GM18505 (cell line): ENCODE data around the gene STK39.
A peak's percentile ranks its signal among the peaks of the same experiment; 100 is the strongest.

Source experiments
- ATAC-seq: cut with Tn5 transposase; IDR thresholded peaks from one replicate; pipeline ENCODE4 v1.9.1; 2021; ENCODE audit not compliant: unreplicated experiment
- POLR2A ChIP-seq: IDR thresholded peaks from 4 replicates; pipeline ENCODE4 v1.6.1; 2011; ENCODE audit warnings: borderline replicate concordance; ENCODE audit not compliant: insufficient read depth, insufficient read length; ENCODE audit errors: extremely low read depth

Gene STK39

DNA sequence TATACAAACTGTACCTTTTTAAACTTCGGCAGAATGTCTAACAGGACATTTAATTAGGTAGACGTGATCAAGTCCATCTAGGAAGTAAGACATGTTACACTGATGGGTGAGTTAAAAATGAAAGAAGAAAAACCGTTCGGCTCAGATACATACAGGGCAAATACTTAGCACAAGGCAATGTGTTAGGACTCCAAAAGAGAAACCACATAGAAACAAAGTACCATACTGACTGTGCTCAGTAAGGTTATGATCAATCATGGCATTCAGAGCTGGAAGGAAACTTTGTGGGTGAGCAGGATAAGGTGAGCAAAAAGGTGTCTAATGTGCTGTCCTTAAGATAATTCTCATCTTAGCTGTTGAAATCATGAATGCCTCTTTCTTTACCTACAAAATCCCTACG, 211.9 kb downstream of the STK39 start:
- no peak for TF ChIP-seq POLR2A
- peak; percentile 41 for ATAC-seq

DNA sequence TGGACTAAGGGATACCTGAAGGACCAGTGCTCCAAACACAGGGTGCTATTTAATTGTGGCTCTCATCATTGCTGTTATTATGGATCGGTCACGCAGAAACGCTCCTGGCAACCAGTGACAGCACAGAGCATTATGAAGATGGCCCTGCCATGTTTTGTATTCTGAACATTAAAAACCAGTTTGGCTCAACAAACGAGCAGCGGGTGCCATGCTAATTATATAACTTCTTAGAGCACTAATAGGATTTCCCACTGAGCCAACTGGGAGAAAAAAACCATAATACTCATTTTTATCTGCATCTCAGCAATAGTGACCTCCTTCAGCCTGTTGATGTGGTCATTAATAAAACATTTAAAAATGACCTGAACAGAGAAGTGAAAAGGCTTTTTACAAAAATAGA, 212.8 kb downstream of the STK39 start:
- no peak for TF ChIP-seq POLR2A
- ATAC-seq: no peak

DNA sequence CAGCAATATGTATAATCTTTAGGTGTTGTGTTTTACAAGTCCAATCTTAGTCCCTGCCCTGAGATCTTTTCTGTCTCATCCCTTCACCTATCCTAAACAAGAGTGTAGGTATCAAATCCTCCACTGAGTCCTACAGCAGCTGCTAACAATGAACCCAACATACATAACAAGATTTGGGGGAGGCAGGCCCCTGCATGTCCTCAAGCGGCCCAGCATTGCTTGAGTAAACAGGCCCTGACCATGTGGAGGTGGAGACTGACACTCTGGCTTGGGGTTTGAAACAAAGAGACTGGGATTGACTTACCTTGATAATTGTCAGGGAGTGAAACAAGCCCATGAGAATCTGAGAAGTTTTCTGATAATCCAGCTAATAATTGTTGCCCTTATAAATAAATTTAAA, 213.4 kb downstream of the STK39 start:
- TF ChIP-seq POLR2A: no peak
- no peak for ATAC-seq

DNA sequence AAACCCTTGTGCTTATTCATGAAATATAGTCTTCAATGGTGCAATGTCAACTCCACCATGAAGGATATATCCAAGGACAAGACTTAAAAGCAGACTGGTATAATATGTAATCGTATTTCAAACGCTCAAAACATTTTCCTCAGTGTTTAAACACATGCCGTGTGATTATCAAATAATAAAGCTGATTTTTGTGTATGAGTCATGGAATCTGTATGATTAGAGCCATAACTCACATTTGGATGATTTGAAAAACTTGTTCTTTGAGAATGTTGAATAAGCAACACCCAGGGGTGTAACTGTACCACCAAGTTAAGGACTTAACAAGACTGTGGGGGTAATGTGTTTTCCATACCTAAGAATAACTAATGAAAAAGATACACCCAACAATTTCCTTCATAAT, 215.3 kb downstream of the STK39 start:
- no peak for ATAC-seq
- TF ChIP-seq POLR2A: no peak

DNA sequence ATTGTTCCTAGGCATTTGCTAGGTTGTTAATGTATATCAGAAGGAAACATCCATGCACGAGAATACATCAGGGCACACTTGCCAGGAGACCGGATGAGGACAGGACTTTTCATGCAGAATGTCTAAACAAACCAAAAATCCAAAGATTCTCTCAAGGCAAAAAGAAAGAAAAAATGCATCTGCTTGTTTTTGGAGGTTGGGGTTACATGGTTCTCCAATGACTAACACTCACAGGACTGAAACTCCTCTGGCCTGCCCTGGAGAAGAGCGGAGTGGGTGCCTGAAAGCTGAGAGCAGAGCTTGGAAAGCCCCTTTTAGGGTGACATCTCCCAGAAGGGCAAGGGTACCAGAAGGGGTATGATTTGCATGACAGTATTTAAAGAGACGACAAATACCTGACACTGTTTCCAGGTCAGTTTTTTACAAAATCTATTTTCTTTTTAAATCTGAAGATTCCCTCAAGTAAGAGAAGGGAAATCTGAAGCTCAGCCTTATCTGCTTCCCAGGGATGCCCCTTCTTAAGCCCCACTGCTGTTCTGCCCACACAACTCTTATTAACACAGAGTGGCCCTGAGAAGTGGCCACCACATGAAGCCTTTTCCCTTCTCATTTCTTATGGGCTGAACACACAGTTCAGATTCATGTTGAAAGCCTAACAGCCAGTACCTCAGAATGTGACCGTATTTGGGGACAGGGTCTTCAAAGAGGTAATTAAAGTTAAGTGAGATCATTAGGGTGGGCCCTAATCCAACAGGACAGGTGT, 216.4 kb downstream of the STK39 start:
- ATAC-seq: peak; percentile 89
- TF ChIP-seq POLR2A: no peak

DNA sequence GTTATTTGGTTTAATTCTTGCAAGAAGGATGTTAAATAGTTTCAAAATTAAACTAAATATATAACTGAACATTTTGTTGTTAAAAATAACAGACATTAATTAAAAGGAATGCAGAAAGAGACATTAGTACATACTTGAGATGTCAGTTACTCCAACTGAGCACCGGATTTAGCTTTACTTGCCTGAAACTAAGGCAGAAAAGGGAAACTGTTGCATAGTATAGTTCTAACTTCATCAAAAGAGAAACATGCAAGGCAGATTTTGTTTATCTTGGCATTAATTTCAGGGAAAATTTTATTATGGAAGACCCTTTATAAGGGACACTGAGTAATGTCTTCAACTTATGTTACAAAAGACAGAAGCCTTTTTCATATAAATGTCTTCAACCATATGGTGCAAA, 218.3 kb downstream of the STK39 start:
- TF ChIP-seq POLR2A: no peak
- no peak for ATAC-seq

DNA sequence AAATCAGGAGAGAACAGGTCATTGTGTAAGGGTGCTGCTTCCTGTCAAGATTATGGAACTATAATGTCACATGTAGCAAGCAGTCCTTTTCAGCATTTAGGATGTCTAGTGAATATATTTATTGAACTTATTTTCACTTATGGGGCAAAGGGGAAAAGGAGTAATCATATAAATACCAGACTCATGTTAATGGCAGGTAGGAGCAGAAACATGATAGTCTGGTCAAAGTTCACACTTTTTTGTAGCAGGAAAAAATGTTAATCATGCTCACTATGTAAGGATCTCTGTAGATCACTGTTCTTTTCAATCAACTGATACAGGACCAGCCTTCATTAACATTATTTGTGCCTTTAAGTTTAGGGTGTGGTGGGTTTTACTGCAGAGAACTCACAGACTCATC, 219.0 kb downstream of the STK39 start:
- ATAC-seq: no peak
- TF ChIP-seq POLR2A: no peak

DNA sequence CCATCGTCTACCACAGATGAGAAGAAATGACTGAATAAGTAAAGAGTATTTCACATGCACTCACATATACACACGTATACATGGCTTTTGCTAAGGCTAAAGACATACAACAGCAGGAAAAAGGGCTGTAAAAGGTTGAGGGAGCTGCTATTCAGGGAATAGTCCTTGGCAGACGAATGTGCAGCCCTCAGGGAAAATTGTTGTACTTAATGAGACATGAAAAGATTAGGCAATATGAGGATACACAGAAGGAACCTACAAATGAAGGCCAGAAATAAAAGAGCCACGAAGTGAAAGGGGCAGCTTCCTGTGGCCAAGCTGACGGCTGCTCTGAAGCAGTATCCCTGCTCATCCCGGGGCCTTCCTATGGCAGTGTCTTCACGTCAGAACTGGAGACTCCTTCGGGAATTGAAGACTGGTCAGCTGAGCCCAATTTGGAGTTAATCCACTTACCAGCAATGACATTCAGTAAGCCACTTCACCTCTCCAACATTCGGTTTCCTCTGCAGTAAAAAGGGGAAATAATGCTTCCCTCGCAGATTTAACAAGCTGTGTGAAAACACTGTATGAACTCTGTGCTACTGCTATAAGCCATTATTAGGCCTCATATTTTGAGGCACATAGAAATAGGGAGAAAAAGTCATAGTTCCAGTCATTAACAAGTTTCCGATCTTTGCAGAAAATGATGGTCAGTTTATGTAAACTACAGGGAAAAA, 221.8 kb downstream of the STK39 start:
- no peak for TF ChIP-seq POLR2A
- ATAC-seq: no peak

DNA sequence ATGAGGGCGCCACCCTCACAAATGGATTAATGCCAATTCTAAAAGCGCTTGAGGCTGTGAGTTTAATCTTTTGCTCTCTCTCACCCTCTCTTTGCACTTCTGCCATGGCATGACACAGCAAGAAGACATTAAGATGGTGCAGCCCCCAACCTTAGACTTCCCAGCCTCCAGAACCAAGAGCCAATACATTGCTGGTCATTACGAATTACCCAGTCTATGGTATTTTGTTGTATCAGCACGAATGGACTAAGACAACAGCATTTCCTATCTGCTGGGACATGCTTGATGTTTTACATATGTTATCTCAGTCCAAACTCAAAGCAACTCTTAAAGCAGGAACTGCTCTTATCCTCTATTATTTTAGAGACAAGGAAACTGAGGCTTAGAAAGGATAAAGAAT, 222.9 kb downstream of the STK39 start:
- TF ChIP-seq POLR2A: no peak
- ATAC-seq: no peak

DNA sequence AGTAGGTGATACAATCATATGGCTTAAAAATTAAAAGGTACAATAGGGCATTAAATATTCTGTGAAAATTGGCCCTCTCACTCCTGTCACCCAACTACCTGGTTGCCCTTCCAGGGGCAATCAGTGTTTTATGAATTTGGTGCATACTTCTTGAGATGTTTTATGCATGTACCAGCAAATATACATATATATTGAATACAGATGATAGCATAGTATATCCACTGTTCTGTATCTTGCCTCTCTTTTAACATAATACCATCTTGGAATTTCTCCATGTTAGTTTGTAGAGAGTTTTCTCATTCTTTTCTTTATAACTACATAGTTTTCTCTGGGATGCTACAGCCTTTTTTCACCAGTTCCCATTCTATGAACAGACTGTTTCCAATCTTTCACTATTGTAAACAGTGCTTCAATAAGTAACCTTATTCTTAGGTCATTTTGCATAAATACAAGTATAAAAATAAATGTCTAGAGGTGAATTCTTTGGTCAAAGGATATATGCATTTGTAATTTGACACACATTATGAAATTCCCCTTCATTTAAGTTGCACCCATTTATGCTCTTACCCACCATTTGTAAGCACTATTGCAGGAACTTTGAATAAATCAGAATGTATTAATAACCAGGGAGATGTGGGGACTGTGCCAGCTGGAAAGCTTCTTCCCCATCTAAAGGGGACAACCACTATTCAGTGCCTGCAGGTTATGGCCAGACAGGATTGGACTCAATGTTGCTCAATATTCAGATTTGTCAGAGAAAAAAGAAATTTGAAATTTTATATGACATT, 225.4 kb downstream of the STK39 start:
- ATAC-seq: no peak
- TF ChIP-seq POLR2A: no peak

DNA sequence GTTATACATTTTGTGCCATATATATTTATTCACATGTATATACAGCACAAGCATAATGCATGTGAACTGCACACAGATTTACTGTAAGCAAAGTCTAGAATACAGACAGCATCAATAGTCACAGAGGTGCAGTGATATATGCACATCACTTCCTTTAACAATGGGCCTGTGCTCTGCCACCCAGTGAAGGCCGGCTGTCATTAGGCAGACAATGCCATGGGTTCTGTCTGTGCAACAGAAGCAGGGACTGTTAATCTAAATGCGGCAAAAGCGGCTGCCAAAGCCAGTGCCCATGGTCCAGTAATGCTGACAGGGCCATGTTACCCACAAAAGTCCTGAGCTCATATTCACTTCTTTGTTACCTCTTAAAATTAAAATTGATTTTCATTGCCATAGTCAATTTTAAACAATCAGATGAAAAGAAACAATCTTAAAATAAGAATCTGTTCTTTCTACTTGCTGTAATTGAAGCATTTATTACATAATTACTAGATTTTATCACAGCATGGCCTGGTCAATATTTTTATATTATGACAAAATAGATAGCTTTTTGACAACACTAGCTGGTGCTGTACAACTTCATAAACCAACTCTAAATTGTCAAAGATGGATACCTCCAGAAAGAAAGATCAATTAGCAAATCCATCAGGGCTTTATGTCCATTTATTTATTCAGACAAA, 232.0 kb downstream of the STK39 start:
- no peak for TF ChIP-seq POLR2A
- no peak for ATAC-seq

DNA sequence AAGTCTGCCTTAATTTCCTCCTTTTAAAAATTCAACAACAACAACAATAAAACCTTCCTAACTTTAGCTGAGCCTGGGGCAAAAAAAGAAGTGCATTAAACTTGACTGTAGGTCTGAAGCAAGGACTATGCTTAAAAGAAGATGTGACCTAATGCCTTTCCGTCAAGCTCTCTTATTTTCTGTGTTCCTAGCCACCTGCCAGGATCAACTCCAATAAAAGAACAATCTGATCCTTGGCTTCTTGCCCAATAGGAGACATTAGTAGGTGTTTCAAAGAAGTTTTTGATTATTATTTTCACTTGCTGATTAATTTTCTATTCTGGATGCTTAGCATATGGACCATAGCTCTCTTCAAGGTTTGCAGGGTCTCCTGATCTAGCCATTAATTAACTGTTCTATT, 237.5 kb downstream of the STK39 start:
- no peak for ATAC-seq
- TF ChIP-seq POLR2A: no peak

DNA sequence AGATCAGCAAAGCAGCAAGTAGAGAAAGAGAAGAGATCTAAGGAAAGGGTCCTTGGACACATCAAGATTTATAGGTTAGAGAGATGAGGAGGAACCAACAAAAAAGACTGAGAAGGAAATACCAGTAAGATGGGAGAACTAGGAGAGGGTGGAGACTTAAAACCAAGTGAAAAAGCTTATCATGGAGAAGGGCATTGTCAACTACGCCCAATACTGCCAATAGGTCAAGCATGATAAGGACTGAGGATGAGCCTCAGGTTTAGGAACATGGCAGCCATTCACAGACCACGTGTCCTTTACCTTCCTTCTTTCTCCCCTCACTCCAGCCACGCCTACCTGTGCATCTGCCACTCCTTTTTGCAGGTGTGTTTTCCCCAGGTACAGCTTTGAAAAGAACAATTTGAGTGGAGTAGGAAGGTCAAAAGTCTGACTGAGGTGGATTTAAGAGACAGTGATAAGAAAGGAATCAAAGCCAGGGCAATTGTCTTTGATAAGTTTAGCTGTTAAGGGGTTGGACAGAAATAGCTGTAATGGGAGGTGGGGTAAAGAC, 238.7 kb downstream of the STK39 start:
- TF ChIP-seq POLR2A: no peak
- ATAC-seq: no peak

DNA sequence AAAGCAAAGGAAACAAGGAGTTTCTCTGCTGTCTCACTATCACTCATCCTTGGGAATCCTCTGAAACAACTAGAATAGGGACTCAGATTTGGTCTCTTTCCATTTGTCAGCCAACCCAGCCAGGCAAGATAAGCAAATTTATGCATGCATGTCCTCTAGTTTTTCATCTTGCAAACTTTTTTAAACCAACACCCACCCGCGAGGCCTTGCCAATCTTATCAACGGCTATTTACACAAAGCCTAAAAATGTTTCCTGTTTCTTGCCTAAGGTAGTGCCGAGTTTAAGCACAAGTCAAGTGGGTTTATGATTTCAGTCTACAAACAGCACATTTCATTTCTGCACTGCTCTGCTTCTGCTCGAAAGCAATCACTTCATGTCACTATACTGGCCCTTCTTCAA, 240.9 kb downstream of the STK39 start:
- ATAC-seq: no peak

DNA sequence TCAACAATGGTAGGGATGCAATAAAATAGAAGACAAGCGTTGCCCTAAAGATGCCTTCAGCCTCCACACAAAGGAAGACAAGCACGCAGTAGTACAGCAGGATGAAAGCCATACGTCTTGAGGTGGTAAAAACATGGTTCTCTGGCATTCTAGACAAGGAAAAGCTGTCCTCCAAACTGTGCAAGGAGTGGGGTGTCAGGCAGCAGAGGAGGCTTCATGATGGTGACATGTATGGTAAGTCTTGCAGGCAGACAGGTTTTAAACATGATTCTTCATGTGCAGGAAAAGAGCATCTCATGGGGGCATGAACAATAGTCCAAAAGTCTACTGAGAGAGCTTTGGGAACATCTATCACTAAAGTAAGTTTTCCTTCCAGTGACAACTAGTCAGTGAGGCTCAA, 241.8 kb downstream of the STK39 start:
- no peak for TF ChIP-seq POLR2A
- ATAC-seq: no peak

More for the DNA sequence above, 240.9 kb downstream of the STK39 start:
- TF ChIP-seq POLR2A: no peak
